ENCODE measurements around the gene TPK1. TPM values are rescaled to one million over a fixed set of nuclear protein-coding genes. Genes with fewer than 3 reads are reported as not detected.

Gene TPK1
- total and polyA plus RNA-seq, 7 experiments from 2014 or later, result 18.2 to 32.9 (median 26.3) TPM

DNA sequence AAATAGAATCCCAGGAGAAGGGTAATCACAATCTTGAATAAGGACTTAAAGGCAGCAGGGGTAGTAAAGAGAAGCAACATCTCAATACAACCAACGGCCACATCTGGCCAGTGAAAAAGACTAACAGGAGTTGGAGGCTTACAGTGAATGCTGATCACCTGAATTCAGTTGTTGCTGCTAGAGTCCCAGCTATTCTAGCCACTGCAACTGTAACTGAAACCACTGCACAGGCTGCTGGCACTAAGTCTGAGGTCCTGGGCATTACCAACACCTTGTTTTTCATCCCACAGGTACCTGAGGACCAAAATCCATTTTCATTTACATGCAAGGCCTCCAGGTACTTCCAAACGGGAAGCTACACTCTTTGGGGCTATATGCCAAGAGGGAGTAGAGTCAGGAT lies 44.4 kb downstream of the TPK1 start:
- ATAC-seq, result no peak
- Histone ChIP-seq H3K9me3 (ENCODE audit: control insufficient read depth in 2 of 3, low read length in 3 of 3) (no peaks in the 10 kb centered on the region), H3K27ac (ENCODE audit: low read depth, low read length) (no peak overlapping the region), H3K4me3 (ENCODE audit: low read length) (no peak overlapping the region), H3K4me1 (ENCODE audit: control insufficient read depth in 2 of 2, insufficient read depth in 2 of 2, low read length in 2 of 2) (no peaks in the 10 kb centered on the region), H3K36me3 (ENCODE audit: control insufficient read depth in 2 of 3, insufficient read depth in 3 of 3, low read length in 3 of 3) (peaks cover 0 to under 1% (median 0%) of the 10 kb centered on the region in 3 experiments), H3K27me3 (ENCODE audit: control insufficient read depth in 2 of 2, insufficient read depth in 2 of 2, low read length in 2 of 2) (no peaks in the 10 kb centered on the region)
- Mint-ChIP-seq H3K9me3 (no peaks in the 10 kb centered on the region), H3K27me3 (no peaks in the 10 kb centered on the region), H3K36me3 (peaks cover 0 to 28% (median 12%) of the 10 kb centered on the region in 5 donors), H3K4me3 (no peak overlapping the region), H3K4me1 (peaks cover 9 to 34% (median 25%) of the 10 kb centered on the region in 7 donors), H3K27ac (peak overlapping the region in 1 of 9 donors; percentile 5)
- CTCF ChIA-PET, result interaction anchor here (1.5 kb wide), 1 partner anchor 9 kb away, joined by 4 read pairs; no protein-coding TSS in a partner anchor
- POLR2A ChIA-PET, result interaction anchor here (1.4 to 3.3 kb wide), 2 partner anchors 9 to 44 kb away, joined by 3 to 14 read pairs; partner anchors contain the start of gene TPK1
- DNase-seq, result no peak
- intact Hi-C loops (cut with micrococcal nuclease), result no loop called here

DNA sequence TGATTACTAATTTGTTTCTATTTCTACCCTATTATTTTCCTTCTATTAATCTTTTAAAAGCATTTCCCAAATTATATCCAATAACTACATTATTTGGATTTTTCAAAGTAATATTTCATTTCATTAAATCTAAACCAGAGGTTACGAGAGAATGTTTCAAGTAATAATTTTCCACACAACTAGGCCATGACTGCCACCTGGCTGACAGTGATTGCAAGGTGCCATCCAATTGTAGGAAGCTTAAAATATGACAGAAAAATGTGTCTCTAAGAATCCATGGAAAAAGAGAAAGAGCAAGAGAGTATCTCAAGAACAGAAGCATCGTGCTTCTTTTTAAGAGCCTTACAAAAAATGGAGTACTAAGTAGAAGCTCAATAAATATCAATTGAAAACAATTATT lies 48.7 kb downstream of the TPK1 start:
- Mint-ChIP-seq H3K4me3 (no peak overlapping the region), H3K4me1 (peaks cover 6 to 36% (median 24%) of the 10 kb centered on the region in 7 donors), H3K27me3 (no peaks in the 10 kb centered on the region), H3K9me3 (no peaks in the 10 kb centered on the region), H3K36me3 (peaks cover 0 to 8% (median 0%) of the 10 kb centered on the region in 5 donors), H3K27ac (peak overlapping the region in 3 of 9 donors; percentile 12 to 58 (median 40))
- H3K4me1 ChIP-seq (ENCODE audit: control insufficient read depth in 2 of 2, insufficient read depth in 2 of 2, low read length in 2 of 2), result no peaks in the 10 kb centered on the region
- CTCF ChIA-PET, result interaction anchor here (0.6 to 3.3 kb wide), 6 partner anchors 13 to 87 kb away, joined by 3 to 15 read pairs (median 3); no protein-coding TSS in a partner anchor
- peak in 2 of 9 donors; percentile 5 to 16 for DNase-seq
- ATAC-seq, result no peak
- H3K4me3 ChIP-seq (ENCODE audit: low read length), result no peak overlapping the region
- POLR2A ChIA-PET, result interaction anchor here (0.7 to 5.9 kb wide), 3 partner anchors 25 to 617 kb away, joined by 4 to 57 read pairs (median 5); partner anchors contain the start of gene TPK1
- H3K27me3 ChIP-seq (ENCODE audit: control insufficient read depth in 2 of 2, insufficient read depth in 2 of 2, low read length in 2 of 2), result no peaks in the 10 kb centered on the region
- no peaks in the 10 kb centered on the region for H3K9me3 ChIP-seq (ENCODE audit: control insufficient read depth in 2 of 3, low read length in 3 of 3)
- no peak overlapping the region for H3K27ac ChIP-seq (ENCODE audit: low read depth, low read length)
- no peaks in the 10 kb centered on the region for H3K36me3 ChIP-seq (ENCODE audit: control insufficient read depth in 2 of 3, insufficient read depth in 3 of 3, low read length in 3 of 3)
- intact Hi-C loops (cut with micrococcal nuclease), result loop anchor here (2.0 to 5.0 kb wide), 3 partner anchors 14 to 48 kb away; no protein-coding TSS in a partner anchor

DNA sequence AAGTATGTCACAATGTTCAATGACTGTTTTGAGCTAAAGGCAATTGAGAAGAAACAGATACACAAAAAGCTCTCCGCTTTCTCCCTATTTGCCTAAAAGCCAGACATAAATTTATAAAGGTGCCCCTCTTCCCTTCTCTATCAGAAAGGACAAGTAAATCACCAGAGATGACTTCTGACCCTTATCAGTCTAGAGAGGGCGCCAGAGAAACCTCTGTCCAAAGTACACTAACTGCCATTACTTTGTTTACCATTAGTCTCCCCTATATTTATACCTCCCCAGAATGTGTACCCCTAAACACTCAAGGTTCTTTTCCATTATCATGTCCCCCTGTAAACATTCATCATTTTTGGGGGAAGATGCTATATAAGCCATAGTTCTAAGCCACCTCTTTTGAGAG lies 49.3 kb downstream of the TPK1 start:
- H3K4me1 Mint-ChIP-seq, result peaks cover 6 to 42% (median 24%) of the 10 kb centered on the region in 7 donors
- H3K9me3 Mint-ChIP-seq, result no peaks in the 10 kb centered on the region
- Histone ChIP-seq H3K27ac (ENCODE audit: low read depth, low read length) (no peak overlapping the region), H3K27me3 (ENCODE audit: control insufficient read depth in 2 of 2, insufficient read depth in 2 of 2, low read length in 2 of 2) (no peaks in the 10 kb centered on the region), H3K9me3 (ENCODE audit: control insufficient read depth in 2 of 3, low read length in 3 of 3) (no peaks in the 10 kb centered on the region), H3K4me3 (ENCODE audit: low read length) (no peak overlapping the region), H3K36me3 (ENCODE audit: control insufficient read depth in 2 of 3, insufficient read depth in 3 of 3, low read length in 3 of 3) (no peaks in the 10 kb centered on the region), H3K4me1 (ENCODE audit: control insufficient read depth in 2 of 2, insufficient read depth in 2 of 2, low read length in 2 of 2) (no peaks in the 10 kb centered on the region)
- ChIA-PET CTCF (interaction anchor here (0.6 to 3.3 kb wide), 3 partner anchors 14 to 64 kb away, joined by 3 to 15 read pairs (median 7); no protein-coding TSS in a partner anchor), POLR2A (interaction anchor here (5.9 kb wide), 1 partner anchor 49 kb away, joined by 57 read pairs; the partner anchor contains the start of gene TPK1)
- peak in 1 of 9 donors; percentile 15 for DNase-seq
- peak overlapping the region in 3 of 9 donors; percentile 12 to 40 (median 28) for H3K27ac Mint-ChIP-seq
- intact Hi-C loops (cut with micrococcal nuclease), result loop anchor here (1.0 to 5.0 kb wide), 5 partner anchors 14 to 49 kb away; no protein-coding TSS in a partner anchor
- no peaks in the 10 kb centered on the region for H3K27me3 Mint-ChIP-seq
- peak; percentile 50 for ATAC-seq
- H3K4me3 Mint-ChIP-seq, result no peak overlapping the region
- peaks cover 0 to 8% (median 0%) of the 10 kb centered on the region in 5 donors for H3K36me3 Mint-ChIP-seq

DNA sequence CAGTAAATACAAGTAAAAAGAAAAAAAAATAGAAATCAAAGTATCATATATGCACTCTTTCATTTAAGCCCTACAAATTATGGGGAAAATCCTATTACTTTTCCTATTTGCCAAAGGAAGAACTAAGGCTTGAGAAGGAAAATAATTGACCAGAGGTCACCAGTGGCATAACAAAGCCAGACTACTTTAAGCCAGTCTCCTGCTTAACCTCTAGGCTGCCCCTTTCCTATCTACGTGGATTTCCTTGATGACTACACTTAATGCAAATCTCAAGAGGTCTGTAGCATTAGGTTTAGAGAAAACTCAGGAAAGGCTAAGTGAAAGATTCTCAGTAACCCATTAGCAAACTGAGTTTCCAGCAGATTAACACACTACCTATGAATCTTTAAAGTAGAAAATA lies 49.8 kb downstream of the TPK1 start:
- Mint-ChIP-seq H3K36me3 (peaks cover 0 to 8% (median 0%) of the 10 kb centered on the region in 5 donors), H3K27ac (peak overlapping the region in 1 of 9 donors; percentile 28), H3K27me3 (no peaks in the 10 kb centered on the region), H3K4me1 (peaks cover 4 to 42% (median 21%) of the 10 kb centered on the region in 7 donors), H3K9me3 (no peaks in the 10 kb centered on the region), H3K4me3 (no peak overlapping the region)
- CTCF ChIA-PET, result interaction anchor here (0.8 to 3.3 kb wide), 4 partner anchors 14 to 53 kb away, joined by 3 to 15 read pairs (median 6); partner anchors contain the start of gene TPK1
- no peaks in the 10 kb centered on the region for H3K36me3 ChIP-seq (ENCODE audit: control insufficient read depth in 2 of 3, insufficient read depth in 3 of 3, low read length in 3 of 3)
- ATAC-seq (no peak), DNase-seq (no peak)
- POLR2A ChIA-PET, result interaction anchor here (0.7 to 5.9 kb wide), 2 partner anchors 9 to 50 kb away, joined by 3 to 57 read pairs; partner anchors contain the start of gene TPK1
- no peak overlapping the region for H3K4me3 ChIP-seq (ENCODE audit: low read length)
- no peaks in the 10 kb centered on the region for H3K4me1 ChIP-seq (ENCODE audit: control insufficient read depth in 2 of 2, insufficient read depth in 2 of 2, low read length in 2 of 2)
- intact Hi-C loops (cut with micrococcal nuclease), result loop anchor here (1.0 to 5.0 kb wide), 5 partner anchors 15 to 49 kb away; no protein-coding TSS in a partner anchor
- H3K9me3 ChIP-seq (ENCODE audit: control insufficient read depth in 2 of 3, low read length in 3 of 3), result no peaks in the 10 kb centered on the region
- H3K27ac ChIP-seq (ENCODE audit: low read depth, low read length), result no peak overlapping the region
- H3K27me3 ChIP-seq (ENCODE audit: control insufficient read depth in 2 of 2, insufficient read depth in 2 of 2, low read length in 2 of 2), result no peaks in the 10 kb centered on the region

DNA sequence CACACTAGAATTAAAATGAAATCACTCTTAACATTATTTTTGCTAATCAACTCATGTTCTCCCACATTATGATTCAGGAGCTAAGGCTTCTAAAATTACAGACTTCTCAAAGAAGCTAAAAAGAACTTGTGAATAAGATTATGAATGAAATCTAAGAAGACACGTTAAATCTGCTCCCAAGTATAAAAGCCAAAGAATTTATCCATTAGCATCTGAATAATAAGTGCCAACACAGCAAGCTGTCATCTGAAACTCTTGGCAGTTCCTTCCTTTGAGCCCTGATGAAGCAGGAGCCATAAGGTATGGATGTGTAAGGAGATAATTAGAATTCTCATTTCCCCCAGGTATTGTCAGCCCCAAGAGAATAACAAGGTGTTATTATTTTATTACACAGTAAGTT lies 50.3 kb downstream of the TPK1 start:
- intact Hi-C loops (cut with micrococcal nuclease), result loop anchor here in 1 of 2 donors (5.0 kb wide), 1 partner anchor 37 kb away; no protein-coding TSS in a partner anchor
- H3K27me3 Mint-ChIP-seq, result no peaks in the 10 kb centered on the region
- ATAC-seq, result no peak
- H3K4me1 Mint-ChIP-seq, result peaks cover 3 to 38% (median 20%) of the 10 kb centered on the region in 7 donors
- no peak overlapping the region for H3K27ac Mint-ChIP-seq
- H3K36me3 ChIP-seq (ENCODE audit: control insufficient read depth in 2 of 3, insufficient read depth in 3 of 3, low read length in 3 of 3), result no peaks in the 10 kb centered on the region
- H3K4me3 ChIP-seq (ENCODE audit: low read length), result no peak overlapping the region
- no peaks in the 10 kb centered on the region for H3K9me3 ChIP-seq (ENCODE audit: control insufficient read depth in 2 of 3, low read length in 3 of 3)
- no peak overlapping the region for H3K27ac ChIP-seq (ENCODE audit: low read depth, low read length)
- peaks cover 0 to 7% (median 0%) of the 10 kb centered on the region in 5 donors for H3K36me3 Mint-ChIP-seq
- CTCF ChIA-PET, result interaction anchor here (0.8 to 3.3 kb wide), 3 partner anchors 15 to 51 kb away, joined by 3 to 15 read pairs (median 8); partner anchors contain the start of gene TPK1
- POLR2A ChIA-PET, result interaction anchor here (0.7 to 5.9 kb wide), 3 partner anchors 10 to 50 kb away, joined by 3 to 57 read pairs (median 3); partner anchors contain the start of gene TPK1
- no peak overlapping the region for H3K4me3 Mint-ChIP-seq
- H3K4me1 ChIP-seq (ENCODE audit: control insufficient read depth in 2 of 2, insufficient read depth in 2 of 2, low read length in 2 of 2), result no peaks in the 10 kb centered on the region
- H3K27me3 ChIP-seq (ENCODE audit: control insufficient read depth in 2 of 2, insufficient read depth in 2 of 2, low read length in 2 of 2), result no peaks in the 10 kb centered on the region
- no peak for DNase-seq
- H3K9me3 Mint-ChIP-seq, result no peaks in the 10 kb centered on the region

DNA sequence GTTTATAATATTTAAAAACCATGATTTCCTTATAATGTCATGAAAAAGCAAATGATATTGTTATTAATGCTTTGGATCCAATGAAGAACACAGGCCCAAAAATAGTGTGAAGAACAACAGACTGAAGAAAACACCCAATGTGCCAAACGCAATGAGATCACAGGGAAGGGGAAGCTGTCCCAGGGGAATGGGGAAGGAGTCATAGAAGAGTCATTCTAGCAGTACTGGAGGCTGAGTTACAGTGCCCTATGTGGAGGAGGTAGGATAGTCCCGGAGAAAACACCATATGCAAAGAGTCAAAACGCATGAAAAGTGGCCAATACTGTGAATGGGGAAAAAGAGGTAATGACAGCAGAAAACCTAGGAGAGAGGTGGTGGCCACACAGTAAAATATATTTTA lies 50.9 kb downstream of the TPK1 start:
- CTCF ChIA-PET, result interaction anchor here (1.8 kb wide), 1 partner anchor 51 kb away, joined by 8 read pairs; the partner anchor contains the start of gene TPK1
- Mint-ChIP-seq H3K9me3 (no peaks in the 10 kb centered on the region), H3K4me1 (peaks cover 0 to 34% (median 16%) of the 10 kb centered on the region in 7 donors), H3K27ac (no peak overlapping the region), H3K4me3 (no peak overlapping the region), H3K27me3 (no peaks in the 10 kb centered on the region), H3K36me3 (peaks cover 0 to 4% (median 0%) of the 10 kb centered on the region in 5 donors)
- DNase-seq (no peak), ATAC-seq (no peak)
- Histone ChIP-seq H3K27ac (ENCODE audit: low read depth, low read length) (no peak overlapping the region), H3K36me3 (ENCODE audit: control insufficient read depth in 2 of 3, insufficient read depth in 3 of 3, low read length in 3 of 3) (no peaks in the 10 kb centered on the region), H3K27me3 (ENCODE audit: control insufficient read depth in 2 of 2, insufficient read depth in 2 of 2, low read length in 2 of 2) (no peaks in the 10 kb centered on the region), H3K9me3 (ENCODE audit: control insufficient read depth in 2 of 3, low read length in 3 of 3) (no peaks in the 10 kb centered on the region), H3K4me3 (ENCODE audit: low read length) (no peak overlapping the region), H3K4me1 (ENCODE audit: control insufficient read depth in 2 of 2, insufficient read depth in 2 of 2, low read length in 2 of 2) (no peaks in the 10 kb centered on the region)
- POLR2A ChIA-PET, result interaction anchor here (0.5 to 5.9 kb wide), 3 partner anchors 24 to 51 kb away, joined by 3 to 57 read pairs (median 3); partner anchors contain the start of gene TPK1
- intact Hi-C loops (cut with micrococcal nuclease), result loop anchor here (1.0 to 5.0 kb wide), 2 partner anchors 14 to 37 kb away; no protein-coding TSS in a partner anchor
